Coronary artery (tissue), 2 donors: Measurements from ENCODE around the gene AGRN.
A peak's percentile ranks its signal among the peaks of the same experiment; 100 is the strongest.
"Not testable (repeated sequence)": the region's sequence is repeated elsewhere in the genome, so short reads cannot be mapped to it uniquely, and the experiment has no call there.

Experiments
- DNase-seq: peaks from one replicate; pipeline ENCODE4 v3.0.0-alpha.2; 2017; ENCODE audit warnings: low spot score
- H3K27ac ChIP-seq, 2 donors: fragments of 200-600 bp; sonication (generic); one replicate each; pipeline ENCODE4 v1.5.1; 2016 to 2019
- H3K4me3 ChIP-seq: fragments of 200-600 bp; sonication (generic); 2 replicates; pipeline ENCODE4 v1.5.1; 2016; ENCODE audit warnings: mild to moderate bottlenecking, moderate library complexity
- CTCF ChIP-seq: fragments of 200-600 bp; sonication (generic); IDR thresholded peaks from one replicate; pipeline ENCODE4 v1.5.1; 2019; ENCODE audit warnings: antibody characterized with exemption

The AGRN gene

GRCh38 chr1:974293-974640 lies 45.7 kb upstream of the AGRN start:
- TF ChIP-seq CTCF: no peak
- no peak overlapping the region for H3K4me3 ChIP-seq
- no peak for DNase-seq

GRCh38 chr1:974687-975328 lies 45.1 kb upstream of the AGRN start:
- Histone ChIP-seq H3K27ac (no peak overlapping the region), H3K4me3 (no peak overlapping the region)
- no peak for TF ChIP-seq CTCF
- no peak for DNase-seq

More at GRCh38 chr1:974293-974640, 45.7 kb upstream of the AGRN start:
- H3K27ac ChIP-seq: no peak overlapping the region

GRCh38 chr1:975365-975764 lies 44.6 kb upstream of the AGRN start:
- DNase-seq: no peak
- Histone ChIP-seq H3K27ac (no peak overlapping the region), H3K4me3 (no peak overlapping the region)
- no peak for TF ChIP-seq CTCF

- Histone ChIP-seq H3K4me3 (peak overlapping the region; percentile 60), H3K27ac (no peak overlapping the region)
- DNase-seq: no peak
- peak; percentile 36 for TF ChIP-seq CTCF
Observed at GRCh38 chr1:975896-976683, 43.8 kb upstream of the AGRN start.

GRCh38 chr1:976791-977190 lies 43.1 kb upstream of the AGRN start:
- H3K4me3 ChIP-seq, H3K27ac ChIP-seq, DNase-seq: not testable (repeated sequence)

GRCh38 chr1:978069-978834 lies 41.7 kb upstream of the AGRN start:
- DNase-seq: no peak
- no peak for TF ChIP-seq CTCF
- H3K4me3 ChIP-seq: no peak overlapping the region
- H3K27ac ChIP-seq: no peak overlapping the region
